ENCODE measurements around the gene CTU1. TPM values are rescaled to one million over a fixed set of nuclear protein-coding genes. Genes with fewer than 3 reads are reported as not detected.

CTU1 gene
- total RNA-seq, 2 donors from 2014 or later, result 4.9 to 12.5 TPM

- Histone ChIP-seq H3K4me1 (ENCODE audit: control insufficient read depth in 1 of 2, low read depth in 2 of 2) (peaks cover 0 to 3% of the 10 kb centered on the region in 2 donors), H3K36me3 (no peaks in the 10 kb centered on the region), H3K27me3 (replicated peaks; ENCODE audit: insufficient read depth) (no peaks in the 10 kb centered on the region), H3K9me3 (no peaks in the 10 kb centered on the region), H3K4me3 (no peak overlapping the region), H3K27ac (peak overlapping the region in 1 of 2 donors; percentile 52)
- TF ChIP-seq, protein P1, sequence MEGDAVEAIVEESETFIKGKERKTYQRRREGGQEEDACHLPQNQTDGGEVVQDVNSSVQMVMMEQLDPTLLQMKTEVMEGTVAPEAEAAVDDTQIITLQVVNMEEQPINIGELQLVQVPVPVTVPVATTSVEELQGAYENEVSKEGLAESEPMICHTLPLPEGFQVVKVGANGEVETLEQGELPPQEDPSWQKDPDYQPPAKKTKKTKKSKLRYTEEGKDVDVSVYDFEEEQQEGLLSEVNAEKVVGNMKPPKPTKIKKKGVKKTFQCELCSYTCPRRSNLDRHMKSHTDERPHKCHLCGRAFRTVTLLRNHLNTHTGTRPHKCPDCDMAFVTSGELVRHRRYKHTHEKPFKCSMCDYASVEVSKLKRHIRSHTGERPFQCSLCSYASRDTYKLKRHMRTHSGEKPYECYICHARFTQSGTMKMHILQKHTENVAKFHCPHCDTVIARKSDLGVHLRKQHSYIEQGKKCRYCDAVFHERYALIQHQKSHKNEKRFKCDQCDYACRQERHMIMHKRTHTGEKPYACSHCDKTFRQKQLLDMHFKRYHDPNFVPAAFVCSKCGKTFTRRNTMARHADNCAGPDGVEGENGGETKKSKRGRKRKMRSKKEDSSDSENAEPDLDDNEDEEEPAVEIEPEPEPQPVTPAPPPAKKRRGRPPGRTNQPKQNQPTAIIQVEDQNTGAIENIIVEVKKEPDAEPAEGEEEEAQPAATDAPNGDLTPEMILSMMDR (IDR thresholded peaks at IDR 0.05), result no peak
- ATAC-seq (ENCODE audit: insufficient number of reproducible peaks, low FRiP score, low read depth) (no peak), DNase-seq (ENCODE audit: low spot score) (no peak)
These were observed 29.7 kb upstream of the CTU1 start for GRCh38 chr19:51137792-51138425.

- TF ChIP-seq, protein P1 (IDR thresholded peaks at IDR 0.05), result no peak
- no peaks in the 10 kb centered on the region for H3K9me3 ChIP-seq
- H3K27ac ChIP-seq, result peak overlapping the region in 1 of 2 donors; percentile 52
- no peak overlapping the region for H3K4me3 ChIP-seq
- H3K36me3 ChIP-seq, result no peaks in the 10 kb centered on the region
- H3K4me1 ChIP-seq (ENCODE audit: control insufficient read depth in 1 of 2, low read depth in 2 of 2), result peaks cover 5 to 9% of the 10 kb centered on the region in 2 donors
- no peaks in the 10 kb centered on the region for H3K27me3 ChIP-seq (replicated peaks; ENCODE audit: insufficient read depth)
- ATAC-seq (ENCODE audit: insufficient number of reproducible peaks, low FRiP score, low read depth) (no peak), DNase-seq (ENCODE audit: low spot score) (no peak)
These were observed 28.8 kb upstream of the CTU1 start for GRCh38 chr19:51136851-51137551.

DNA sequence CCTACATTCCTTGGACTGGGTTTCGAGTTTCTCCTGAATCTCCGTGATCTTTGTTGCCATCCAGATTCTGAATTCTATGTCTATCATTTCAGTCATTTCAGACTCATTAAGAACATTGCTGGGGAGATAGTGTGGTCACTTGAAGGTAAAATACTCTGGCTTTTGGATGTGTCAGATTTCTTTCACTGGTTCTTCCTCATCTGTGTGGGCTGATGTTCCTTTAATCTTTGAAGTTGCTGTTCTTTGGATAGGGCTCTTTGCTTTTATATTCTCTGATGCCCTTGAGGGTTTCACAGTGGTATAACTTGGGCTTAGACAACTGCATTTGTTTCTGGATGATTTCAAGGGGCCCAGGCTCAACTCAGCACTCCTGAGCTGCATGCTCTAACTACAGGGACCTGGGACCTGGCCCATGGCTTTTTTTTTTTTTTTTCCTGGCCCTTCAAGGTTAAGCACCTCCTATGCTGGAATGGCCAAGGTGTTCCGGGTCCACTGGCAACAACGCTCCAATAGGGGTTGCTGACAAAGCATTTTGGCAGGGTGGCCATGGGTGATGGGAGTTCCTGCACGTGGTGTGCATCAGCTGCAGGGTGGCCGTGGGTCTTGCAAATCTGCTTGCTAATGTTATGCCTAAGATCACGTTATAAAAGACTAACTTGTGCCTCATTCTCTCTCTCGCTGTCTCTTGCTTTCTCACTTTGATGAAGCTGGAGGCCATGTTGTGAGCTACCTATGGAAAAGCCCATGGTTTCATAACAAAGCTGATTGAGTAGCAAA, 28.0 kb upstream of the CTU1 start:
- Histone ChIP-seq H3K36me3 (no peaks in the 10 kb centered on the region), H3K9me3 (no peaks in the 10 kb centered on the region), H3K4me3 (no peak overlapping the region), H3K27me3 (replicated peaks; ENCODE audit: insufficient read depth) (no peaks in the 10 kb centered on the region), H3K27ac (peak overlapping the region in 1 of 2 donors; percentile 52), H3K4me1 (ENCODE audit: control insufficient read depth in 1 of 2, low read depth in 2 of 2) (peaks cover 9 to 13% of the 10 kb centered on the region in 2 donors)
- DNase-seq (ENCODE audit: low spot score) (no peak), ATAC-seq (ENCODE audit: insufficient number of reproducible peaks, low FRiP score, low read depth) (no peak)
- TF ChIP-seq, protein P1 (IDR thresholded peaks at IDR 0.05), result no peak

DNA sequence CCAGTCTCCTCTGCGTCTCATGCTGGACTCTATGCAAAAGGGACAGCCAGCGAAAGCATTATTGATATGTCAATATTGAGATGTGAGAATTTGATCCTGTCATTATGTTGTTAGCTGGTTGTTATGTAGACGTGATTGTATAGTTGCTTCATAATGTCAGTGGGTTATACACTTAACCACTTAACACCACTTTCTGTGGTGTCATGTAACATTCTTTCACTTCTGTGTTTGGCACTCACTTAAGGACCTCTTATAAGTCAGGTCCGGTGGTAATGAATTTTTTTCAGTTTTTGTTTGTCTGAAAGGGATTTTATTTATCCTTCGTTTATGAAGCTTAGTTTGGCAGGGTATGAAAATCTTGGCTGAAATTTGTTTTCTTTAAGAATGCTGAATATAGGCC, 26.8 kb upstream of the CTU1 start:
- peaks cover 9 to 13% of the 10 kb centered on the region in 2 donors for H3K4me1 ChIP-seq (ENCODE audit: control insufficient read depth in 1 of 2, low read depth in 2 of 2)
- H3K27ac ChIP-seq, result no peak overlapping the region
- no peaks in the 10 kb centered on the region for H3K9me3 ChIP-seq
- TF ChIP-seq, protein P1 (IDR thresholded peaks at IDR 0.05), result no peak
- H3K4me3 ChIP-seq, result no peak overlapping the region
- ATAC-seq (ENCODE audit: insufficient number of reproducible peaks, low FRiP score, low read depth) (no peak), DNase-seq (ENCODE audit: low spot score) (no peak)
- H3K27me3 ChIP-seq (replicated peaks; ENCODE audit: insufficient read depth), result no peaks in the 10 kb centered on the region
- no peaks in the 10 kb centered on the region for H3K36me3 ChIP-seq
